ENCODE results near the gene CCDC92B. TPM values are rescaled to one million over a fixed set of nuclear protein-coding genes. Genes with fewer than 3 reads are reported as not detected.
"Not testable (repeated sequence)": the region's sequence is repeated elsewhere in the genome, so short reads cannot be mapped to it uniquely, and the experiment has no call there.

The CCDC92B gene
- polyA plus RNA-seq, 1 donor = 0.35 TPM

DNA sequence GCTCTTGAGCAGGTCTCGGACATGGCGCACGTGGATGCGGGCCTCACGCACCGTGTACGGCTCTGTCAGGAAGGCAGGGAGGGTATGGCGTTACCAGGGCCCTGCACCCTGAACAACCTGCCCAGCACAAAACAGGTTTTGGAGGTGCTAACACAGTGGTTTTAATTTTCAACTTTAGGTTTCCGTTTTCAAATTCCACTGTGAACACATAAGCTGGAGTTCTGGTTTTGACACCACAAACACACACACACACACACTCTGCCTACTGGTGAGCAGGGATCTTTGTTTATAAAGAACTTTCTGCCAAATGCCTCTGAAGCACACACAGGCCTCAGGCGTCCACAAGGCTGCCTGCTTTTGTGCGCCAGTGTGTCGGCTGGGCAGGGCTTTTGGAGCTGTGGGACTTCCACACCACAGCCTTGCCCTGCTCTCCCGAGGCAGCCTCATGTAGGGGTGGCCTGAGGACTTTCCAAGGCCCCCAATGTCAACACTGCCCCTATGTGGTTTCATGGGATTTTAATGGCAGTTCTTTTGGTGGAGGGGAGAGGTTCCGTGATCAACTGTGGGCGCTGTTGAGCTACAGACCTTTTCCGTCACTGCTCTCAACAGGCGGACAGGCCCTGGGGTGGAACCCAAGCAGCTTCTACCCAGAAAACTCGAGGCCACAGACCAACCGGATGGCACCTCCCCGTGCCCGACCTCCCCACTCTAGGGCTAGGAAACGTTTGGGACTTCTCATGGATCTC lies 47.3 kb downstream of the CCDC92B start:
- DNase-seq = no peak

DNA sequence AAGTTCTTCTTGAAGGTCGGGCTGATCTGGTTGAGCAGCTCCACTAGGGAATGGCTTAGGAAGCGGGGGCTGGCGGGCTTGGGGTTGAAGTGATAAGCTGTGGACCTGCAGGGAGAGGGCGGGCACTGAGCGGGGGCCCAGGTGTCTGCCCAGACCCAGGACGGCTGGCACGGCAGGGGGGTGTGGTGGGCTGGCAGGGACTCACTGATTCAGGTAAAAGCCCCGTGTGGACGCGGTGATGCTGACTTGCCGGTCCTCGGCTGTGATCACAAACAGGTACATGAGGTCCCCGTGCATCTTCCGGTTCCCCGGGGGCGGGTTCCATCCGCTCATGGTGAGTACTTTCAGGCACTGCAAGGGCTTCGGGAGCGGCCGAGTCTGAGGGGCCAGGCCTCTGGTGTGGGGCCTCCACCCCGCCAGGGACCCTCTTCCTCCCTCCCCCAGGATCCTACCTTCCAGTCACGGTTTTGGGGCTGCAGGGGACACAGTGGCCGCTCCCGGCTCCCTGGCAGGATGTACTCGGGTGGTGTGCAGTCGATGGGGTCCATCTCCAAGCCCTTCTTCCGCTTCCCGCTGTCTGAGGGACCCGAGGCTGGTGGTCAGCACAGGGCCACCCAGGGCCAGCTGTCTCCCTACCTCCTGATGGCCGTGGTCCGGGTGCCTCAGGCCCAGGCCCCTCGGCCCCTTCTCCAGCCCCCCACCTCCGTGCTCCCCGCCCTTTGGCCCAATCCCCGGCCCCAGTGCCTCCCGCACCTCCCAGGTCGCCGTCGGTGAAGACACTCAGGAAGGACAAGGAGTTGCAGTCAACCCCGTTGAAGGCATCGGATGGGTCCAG lies 48.1 kb downstream of the CCDC92B start:
- DNase-seq = no peak

GRCh38 chr17:2700491-2701141 lies 48.8 kb downstream of the CCDC92B start:
- no peak for DNase-seq

- no peak for DNase-seq
Measured at GRCh38 chr17:2700030-2700490, 49.4 kb downstream of the CCDC92B start.

DNA sequence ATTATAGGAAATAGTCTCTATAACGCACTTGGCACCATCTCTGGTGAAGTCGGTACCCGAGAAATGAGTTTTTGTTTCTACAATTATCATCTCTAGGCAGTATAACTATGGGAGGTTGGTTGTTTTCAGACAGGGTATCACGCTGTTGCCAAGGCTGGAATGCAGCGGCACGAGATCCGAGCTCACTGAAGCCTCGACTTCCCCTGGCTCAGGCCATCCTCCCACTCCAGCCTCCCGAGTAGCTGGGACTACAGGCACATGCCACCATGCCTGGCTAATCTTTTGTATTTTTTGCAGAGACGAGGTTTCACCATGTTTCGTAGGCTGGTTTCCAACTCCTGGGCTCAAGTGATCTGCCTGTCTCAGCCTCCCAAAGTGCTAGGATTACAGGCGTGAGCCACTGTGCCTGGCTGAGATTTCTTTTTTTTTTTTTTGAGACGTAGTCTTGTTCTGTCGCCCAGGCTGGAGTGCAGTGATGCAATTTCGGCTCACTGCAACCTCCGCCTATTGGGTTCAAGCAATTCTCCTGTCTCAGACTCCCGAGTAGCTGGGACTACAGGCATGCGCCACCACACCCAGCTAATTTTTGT lies 50.1 kb downstream of the CCDC92B start:
- not testable (repeated sequence) for DNase-seq

GRCh38 chr17:2697611-2698162 lies 51.8 kb downstream of the CCDC92B start:
- no peak for DNase-seq

DNA sequence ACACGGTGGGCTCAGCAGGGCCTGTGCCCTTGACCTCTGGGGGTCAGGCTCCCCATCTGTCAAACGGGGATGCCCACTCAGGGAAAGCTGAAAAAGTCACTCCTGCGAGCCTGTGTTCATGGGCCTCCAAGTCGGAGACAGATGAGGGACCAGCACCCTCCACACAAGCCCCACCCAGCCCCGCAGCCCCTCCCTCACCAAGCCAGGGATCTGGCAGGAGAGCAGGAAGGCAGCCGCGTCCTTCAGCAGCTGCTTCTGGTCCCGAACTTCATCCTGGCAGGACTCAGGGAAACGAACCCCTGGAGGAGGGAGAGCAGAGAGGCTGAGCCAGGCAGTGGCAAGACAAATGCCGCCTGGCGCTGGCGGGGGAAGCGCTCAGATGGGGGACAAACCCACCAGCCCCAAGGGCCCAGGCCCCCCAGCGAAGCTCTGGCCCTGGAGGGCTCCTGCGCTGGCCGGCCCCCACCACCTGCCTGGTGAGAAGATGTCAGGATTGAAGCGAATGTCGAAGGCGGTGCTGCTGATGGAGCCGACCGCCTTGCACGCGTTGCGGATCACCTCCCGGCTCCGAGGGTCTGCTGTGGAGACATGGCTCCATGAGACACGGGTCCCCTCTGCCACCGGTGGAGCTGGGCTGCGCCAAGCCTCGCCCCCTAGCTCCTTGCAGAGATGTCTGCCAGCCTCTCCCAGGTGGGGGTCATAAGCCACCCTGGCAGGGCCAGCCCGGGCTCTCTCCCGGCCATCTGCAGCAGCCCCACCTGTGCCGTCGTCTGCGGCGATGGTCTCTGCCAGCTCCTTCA lies 53.3 kb downstream of the CCDC92B start:
- no peak for DNase-seq

- DNase-seq = no peak
Measured at GRCh38 chr17:2695243-2695960, 54.0 kb downstream of the CCDC92B start.

DNA sequence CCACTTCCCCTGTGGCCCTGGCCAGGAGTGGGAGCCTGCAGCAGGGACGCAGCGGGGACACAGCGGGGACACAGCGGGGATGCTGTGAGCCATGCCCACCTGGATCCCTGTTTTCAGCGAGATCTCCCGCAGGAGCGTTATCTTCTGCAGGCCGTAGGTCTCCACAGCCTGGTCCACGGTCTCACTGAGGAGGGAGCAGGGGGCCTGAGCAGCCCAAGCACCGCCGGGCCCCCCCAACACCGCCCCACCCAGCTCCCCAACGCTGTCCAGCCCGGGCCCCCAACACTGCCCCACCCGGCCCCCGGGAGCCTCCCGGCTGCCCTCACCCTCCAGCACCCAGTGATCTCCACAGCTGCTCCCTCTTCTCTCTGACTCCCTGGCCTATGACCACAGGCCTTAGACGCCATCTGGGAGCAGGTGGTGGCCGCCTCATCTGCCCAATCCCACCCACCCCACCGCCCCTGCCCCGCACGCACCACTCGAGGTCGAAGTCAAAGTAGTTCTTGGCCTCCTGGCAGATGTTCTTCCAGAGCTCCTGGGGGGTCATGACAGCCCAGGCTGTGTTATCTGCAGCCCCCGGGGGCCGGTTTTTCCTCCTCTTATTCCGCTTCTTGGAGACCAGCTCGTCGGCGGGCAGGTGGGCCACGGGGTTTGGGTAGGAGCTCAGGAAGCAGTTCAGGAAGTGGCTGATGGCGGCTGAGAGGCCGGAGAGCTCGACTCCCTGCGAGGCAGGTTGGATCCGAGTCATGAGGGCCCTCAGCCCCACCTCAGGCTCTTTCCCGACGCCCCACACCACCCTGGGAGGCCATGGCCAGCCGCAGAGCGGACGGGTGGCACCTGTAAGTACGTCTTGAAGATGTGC lies 54.8 kb downstream of the CCDC92B start:
- no peak for DNase-seq

GRCh38 chr17:2693561-2694380 lies 55.7 kb downstream of the CCDC92B start:
- DNase-seq = no peak

DNA sequence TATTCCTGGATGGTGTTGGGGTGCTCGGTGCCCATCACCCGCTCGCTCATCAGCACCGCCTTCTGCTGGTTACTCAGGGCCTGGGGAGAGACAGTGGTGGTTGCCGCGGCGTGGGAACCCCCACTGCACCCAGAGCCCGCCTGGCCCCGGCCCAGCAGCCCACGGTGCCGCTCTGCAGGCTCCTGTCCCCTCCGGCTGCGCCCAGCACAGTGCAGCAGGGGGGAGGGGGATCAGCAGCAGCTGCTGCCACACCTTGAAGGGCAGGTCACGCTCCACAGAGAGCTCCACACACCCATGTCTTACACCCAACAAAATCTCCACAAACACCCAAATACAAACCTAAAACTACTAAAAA lies 56.7 kb downstream of the CCDC92B start:
- no peak for DNase-seq

- no peak for DNase-seq
Measured at GRCh38 chr17:2691965-2692780, 57.3 kb downstream of the CCDC92B start.

- no peak for DNase-seq
Measured at GRCh38 chr17:2691069-2691871, 58.2 kb downstream of the CCDC92B start.

- no peak for DNase-seq
Measured at GRCh38 chr17:2690165-2691068, 59.0 kb downstream of the CCDC92B start.

GRCh38 chr17:2689411-2690164 lies 59.9 kb downstream of the CCDC92B start:
- DNase-seq = no peak
